UCSD-AML1 (cell line): ENCODE measurements around the gene CD68.
"Not testable (repeated sequence)": the region's sequence is repeated elsewhere in the genome, so short reads cannot be mapped to it uniquely, and the experiment has no call there.

Experiments
- DNase-seq: peaks from one replicate; lab custom pipeline; 2025; ENCODE audit not compliant: unreplicated experiment; lab: John Stamatoyannopoulos, UW

The CD68 gene

GRCh38 chr17:7580604-7581575 lies 1.5 kb downstream of the CD68 start:
- DNase-seq: no peak

GRCh38 chr17:7582396-7583252 lies 3.2 kb downstream of the CD68 start:
- no peak for DNase-seq

- peak; percentile 94 for DNase-seq
These were observed 4.0 kb downstream of the CD68 start, which contains the start of gene MPDU1 for GRCh38 chr17:7583253-7584109. TSS of gene MPDU1 (plus strand) at chr17:7583852. CDS start at chr17:7583863, 11 bp downstream.

- no peak for DNase-seq
These were observed 7.4 kb downstream of the CD68 start for GRCh38 chr17:7586673-7587419.

- DNase-seq: no peak
These were observed 8.1 kb downstream of the CD68 start for GRCh38 chr17:7587420-7588151.

- DNase-seq: no peak
These were observed 9.2 kb downstream of the CD68 start for GRCh38 chr17:7588553-7589203.

GRCh38 chr17:7589204-7589868 lies 9.9 kb downstream of the CD68 start:
- no peak for DNase-seq

GRCh38 chr17:7589891-7590691 lies 10.7 kb downstream of the CD68 start, which contains the start of gene SOX15:
TSS of gene SOX15 (minus strand) at chr17:7590094. CDS start at chr17:7589676, 418 bp downstream.
- DNase-seq: no peak

- DNase-seq: no peak
These were observed 11.3 kb downstream of the CD68 start for GRCh38 chr17:7590743-7591142.

- DNase-seq: no peak
These were observed 12.2 kb downstream of the CD68 start for GRCh38 chr17:7591596-7591995.

- DNase-seq: no peak
These were observed 13.1 kb downstream of the CD68 start for GRCh38 chr17:7592422-7593021.

- no peak for DNase-seq
These were observed 13.9 kb downstream of the CD68 start for GRCh38 chr17:7593296-7593695.

- DNase-seq: not testable (repeated sequence)
These were observed 18.1 kb downstream of the CD68 start for GRCh38 chr17:7597561-7597960.

- DNase-seq: no peak
These were observed 26.8 kb downstream of the CD68 start for GRCh38 chr17:7606280-7606679.

- no peak for DNase-seq
These were observed 31.2 kb downstream of the CD68 start for GRCh38 chr17:7610641-7611040.

GRCh38 chr17:7611635-7612293 lies 32.3 kb downstream of the CD68 start:
- no peak for DNase-seq

- no peak for DNase-seq
These were observed 32.8 kb downstream of the CD68 start for GRCh38 chr17:7612294-7612640.
